Measurements from ENCODE around the gene PLEKHM2.

- TF ChIP-seq POLR2A (IDR thresholded peaks at IDR 0.05) (no peak), CTCF (IDR thresholded peaks at IDR 0.05) (no peak), POLR2AphosphoS5 (IDR thresholded peaks at IDR 0.05) (no peak)
Measured at GRCh38 chr1:15702722-15703550, 18.8 kb downstream of the PLEKHM2 start.

Measured in suprapubic skin (tissue), 4 donors.